Medulla oblongata (tissue), 1 donor: ENCODE results near the gene BICRA.
"Not testable (repeated sequence)": the region's sequence is repeated elsewhere in the genome, so short reads cannot be mapped to it uniquely, and the experiment has no call there.

Source experiments
- DNase-seq: peaks from one replicate; pipeline ENCODE4 v3.0.0-alpha.2; 2015; ENCODE audit errors: extremely low spot score

BICRA gene

DNA sequence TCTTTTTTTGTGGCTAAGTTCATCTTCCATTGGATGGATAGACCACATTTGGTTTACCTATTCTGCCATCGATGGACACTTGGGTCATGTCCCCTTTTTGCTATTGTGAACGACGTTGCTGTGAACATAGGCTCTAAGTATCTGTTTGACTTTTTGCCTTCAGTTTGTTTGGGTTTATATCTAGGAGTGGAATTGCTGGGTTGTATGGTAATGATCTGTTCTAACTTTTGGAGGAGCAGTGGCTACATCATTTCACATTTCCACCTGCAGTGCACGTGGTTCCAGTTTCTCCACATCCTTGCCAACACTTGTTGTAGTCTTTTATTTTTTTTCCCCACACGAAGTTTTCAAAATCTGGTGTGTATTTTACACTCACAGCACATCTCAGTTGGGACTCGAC, 21.7 kb downstream of the BICRA start:
- DNase-seq, result no peak

DNA sequence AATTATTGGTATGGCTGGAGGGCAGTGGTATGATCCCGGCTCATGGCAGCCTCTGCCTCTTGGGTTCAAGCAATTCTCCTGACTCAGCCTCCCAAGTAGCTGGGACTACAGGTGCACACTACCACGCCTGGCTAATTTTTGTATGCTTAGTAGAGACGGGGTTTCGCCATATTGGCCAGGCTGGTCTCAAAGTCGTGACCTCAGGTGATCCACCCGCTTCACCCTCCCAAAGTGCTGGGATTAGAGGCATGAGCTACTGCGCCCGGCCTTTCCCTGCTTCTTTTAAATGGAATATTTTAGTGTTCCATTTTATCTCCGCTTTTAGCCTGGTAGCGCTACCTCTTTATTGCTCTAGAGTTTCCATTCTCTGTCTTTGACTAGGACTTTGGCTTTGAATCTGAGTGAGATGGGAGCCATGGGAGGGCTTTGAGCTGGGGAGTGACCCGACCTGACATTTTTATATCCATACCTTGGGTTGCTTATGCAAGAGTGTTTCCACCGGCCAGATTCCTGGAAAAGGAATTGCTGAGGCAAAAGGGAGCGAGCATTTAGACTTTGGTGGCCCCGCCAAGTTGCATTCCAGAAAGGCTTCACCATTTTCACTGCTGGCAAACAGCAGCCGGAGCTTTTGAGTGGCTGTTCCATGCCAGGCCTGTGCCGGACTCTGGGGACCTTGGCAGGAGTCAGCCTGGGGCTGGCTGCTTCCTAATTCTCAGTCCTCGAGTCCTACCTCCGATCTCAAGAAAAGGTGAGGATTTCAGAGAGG, 22.9 kb downstream of the BICRA start:
- no peak for DNase-seq

DNA sequence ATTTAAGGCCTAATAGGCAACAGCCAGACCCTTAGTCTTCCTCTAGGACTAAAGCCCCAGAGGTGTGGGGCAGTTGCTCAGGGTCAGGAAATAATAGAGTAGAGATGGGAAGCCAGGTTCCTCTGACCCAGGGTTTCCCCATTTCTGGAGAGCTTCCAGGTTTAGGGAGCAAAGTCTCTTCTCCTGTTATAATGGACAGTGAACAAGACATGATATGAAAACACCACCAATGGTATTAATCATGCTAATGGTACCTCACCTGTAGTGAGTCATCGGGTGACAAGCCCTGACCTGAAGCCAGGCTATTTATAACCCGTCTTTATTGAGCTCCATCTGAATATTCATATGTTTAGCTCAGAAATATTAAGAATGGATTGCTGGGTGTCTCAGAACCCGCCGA, 24.6 kb downstream of the BICRA start:
- no peak for DNase-seq

DNA sequence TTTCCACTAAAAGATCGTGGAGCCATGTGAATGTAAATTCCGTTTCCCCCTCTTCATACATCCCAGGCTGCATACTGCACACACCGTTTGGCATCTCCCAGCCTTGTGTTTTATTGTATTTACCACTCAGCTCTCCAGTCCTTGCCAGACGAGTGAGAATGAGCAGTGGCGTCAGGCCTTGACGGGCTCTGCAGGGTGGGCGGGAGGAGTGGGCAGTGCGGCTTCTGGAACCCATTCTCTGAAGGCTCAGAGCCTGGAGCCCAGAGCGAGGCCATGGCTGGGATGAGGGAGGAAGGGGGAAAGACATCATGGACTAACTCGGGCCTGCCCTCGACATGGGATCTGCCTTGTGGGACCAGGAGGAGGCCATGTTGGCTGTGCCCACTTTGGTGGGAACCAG, 25.1 kb downstream of the BICRA start:
- no peak for DNase-seq

DNA sequence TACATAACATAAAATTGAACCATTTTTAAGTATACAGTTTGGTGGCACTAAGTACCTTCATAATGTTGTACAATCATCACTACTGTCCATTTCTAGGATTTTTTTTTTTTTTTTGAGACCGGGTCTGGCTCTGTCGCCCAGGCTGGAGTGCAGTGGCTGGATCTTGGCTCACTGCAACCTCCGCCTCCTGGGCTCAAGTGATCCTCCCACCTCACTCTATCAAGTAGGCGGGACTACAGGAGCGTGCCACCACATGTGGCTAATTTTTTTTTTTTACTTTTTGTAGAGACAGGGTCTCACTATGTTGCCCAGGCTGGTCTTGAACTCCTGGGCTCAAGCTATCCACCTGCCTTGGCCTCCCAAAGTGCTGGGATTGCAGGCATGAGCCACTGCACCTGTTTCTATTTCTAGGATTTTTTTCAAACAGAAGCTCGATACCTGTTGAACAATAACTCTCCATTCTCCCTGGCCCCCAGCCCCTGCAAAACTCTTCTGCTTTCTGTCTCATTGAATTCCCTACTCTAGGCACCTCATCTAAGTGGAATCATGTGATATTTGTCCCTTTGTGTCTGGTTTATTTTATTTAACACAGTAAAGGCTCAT, 26.3 kb downstream of the BICRA start:
- not testable (repeated sequence) for DNase-seq

DNA sequence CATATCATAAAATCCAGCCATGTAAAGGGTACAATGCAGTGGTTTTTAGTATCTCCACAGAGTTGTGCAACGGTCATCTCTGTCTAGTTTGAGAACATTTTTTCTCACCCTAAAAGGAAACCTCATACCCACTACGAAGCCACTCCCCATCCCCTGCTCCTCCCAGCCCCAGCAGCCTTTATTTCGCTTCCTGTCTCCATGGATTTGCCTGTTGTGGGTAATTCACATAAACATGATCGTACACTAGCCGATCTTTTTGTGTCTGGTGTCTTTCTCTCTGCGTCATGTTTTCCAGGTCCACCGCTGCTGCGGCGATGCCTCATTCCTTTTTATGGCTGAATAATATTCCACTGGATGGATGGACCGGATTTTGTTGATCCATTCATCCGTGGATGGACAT, 28.6 kb downstream of the BICRA start:
- DNase-seq, result no peak

DNA sequence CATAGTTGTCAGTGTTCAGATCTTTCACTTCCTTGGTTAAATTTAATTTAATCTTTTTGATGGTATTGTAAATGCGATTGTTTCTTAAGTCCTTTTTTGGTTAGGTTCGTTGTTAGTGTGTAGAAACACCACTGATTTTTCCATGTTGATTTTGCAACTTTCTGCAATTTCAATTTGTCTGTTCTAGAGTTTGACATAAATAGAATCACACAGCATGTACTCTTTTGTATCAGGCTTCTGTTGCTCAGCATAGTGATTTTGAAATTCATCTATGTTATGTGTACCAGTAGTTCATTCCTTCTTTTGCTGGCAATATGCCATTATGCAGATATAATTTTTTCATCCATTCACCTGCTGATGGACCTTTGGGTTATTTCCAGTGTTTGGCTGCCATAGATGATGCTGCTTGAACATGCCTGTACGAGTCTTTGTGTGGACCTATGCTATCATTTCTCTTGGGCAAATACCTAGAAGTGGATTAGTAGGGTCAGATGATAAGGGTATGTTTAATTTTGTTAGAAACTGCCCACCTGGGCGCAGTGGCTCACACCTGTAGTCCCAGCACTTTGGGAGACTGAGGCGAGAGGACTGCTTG, 33.1 kb downstream of the BICRA start:
- no peak for DNase-seq

DNA sequence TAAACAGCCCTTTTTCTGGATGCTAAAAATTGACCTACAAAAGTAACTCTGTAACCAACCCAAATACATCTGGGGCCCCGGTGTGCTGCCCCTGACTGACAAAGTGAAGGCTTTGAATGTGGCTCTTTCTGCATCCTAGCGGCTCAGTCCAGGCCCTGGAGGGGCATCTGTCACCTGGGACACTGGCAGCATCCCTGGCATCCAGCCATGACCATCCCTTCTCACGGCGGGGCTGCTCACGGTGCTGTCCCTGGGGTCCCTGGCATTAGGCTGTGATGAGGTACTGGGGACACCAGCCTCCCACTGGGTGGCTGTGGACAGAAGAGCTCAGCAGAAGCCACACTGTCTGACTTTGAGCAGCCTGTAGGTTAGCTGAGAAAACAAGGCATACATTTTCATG, 34.3 kb downstream of the BICRA start:
- no peak for DNase-seq

DNA sequence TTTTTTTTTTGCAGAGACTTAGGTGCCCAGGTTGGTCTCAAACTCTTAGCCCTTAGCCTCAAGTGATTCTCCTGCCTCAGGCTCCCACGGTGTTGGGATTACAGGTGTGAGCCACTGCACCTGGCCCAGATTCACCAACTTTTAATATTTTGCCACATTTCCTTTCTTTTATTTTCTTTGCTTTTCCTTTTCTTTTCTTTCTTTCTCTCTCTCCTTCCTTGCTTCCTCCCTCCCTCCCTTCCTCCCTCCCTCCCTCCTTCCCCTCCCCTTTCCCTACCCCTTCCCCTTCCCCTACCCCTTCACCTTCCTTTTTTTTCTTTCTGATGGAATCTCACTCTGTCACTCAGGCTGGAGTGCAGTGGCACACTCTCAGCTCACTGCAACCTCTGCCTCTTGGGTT, 35.3 kb downstream of the BICRA start:
- DNase-seq, result no peak

DNA sequence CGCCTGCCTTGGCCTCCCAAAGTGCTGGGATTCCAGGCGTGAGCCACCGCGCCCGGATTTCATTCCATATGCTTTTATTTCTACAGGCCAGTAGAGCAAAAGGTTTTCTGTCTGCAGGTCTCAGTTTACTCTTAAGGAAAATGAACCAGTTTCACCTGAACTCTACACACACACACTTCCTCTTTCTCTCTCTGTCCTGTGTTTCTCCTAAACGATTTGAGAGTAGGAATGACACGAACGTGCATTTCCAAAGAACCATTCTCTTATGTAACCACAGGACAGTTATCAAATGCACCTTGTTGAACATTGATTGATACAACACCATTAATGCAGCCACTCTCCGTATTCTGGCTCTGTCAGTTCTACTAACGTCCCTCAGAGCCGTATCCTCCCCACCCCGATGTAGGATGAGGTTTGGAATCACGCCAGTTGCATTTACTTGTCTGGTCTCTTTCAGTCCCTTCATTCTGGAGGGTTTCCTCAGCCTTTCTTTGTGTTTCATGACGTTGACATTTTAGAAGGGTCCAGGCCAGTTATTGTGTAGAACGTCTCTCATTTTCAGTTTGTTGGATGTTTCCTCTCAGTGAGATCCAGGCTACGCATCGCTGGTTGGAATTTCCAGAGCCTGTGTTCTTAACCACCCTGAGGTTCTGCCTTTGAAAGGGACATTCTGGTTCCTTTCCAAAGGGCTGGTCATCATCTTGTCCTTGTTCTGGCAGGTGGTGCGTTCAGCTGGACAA, 36.0 kb downstream of the BICRA start:
- no peak for DNase-seq

DNA sequence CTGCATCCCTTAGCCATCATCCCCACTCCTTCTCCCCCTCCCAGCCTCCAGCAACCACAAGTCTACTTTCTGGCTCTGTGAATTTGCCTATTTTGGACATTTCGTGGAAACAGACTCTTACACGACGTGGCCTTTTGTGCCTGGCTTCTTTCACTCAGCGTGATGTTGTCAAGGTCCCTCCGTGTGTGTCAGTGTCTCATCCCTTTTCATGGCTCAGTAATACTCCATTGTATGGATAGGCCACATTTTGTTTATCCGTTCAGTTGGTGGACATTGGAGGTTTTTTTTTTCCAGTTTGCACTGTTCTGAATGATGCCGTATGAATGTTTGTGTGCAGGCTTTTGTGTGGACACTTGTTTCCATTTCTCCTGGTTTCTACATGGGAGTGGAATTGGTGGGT, 38.0 kb downstream of the BICRA start:
- no peak for DNase-seq

DNA sequence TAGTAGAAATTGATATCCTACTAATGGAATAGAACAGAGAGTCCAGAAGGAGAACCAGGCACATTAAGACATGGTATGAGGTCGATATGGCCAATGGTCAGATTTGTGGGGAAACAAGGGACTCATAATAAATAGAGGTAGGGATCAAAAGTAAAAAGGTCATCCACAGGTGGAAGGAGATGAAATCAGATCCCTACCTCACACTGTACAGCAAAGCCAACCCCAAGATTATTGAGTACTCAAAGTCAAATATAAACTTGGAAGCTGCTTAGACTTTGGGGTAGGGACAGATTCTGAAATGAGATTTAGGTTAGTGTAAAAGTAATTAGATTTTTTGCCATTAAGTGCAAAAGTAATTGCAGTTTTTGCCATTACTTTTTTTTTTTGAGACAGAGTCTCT, 40.7 kb downstream of the BICRA start:
- DNase-seq, result no peak

DNA sequence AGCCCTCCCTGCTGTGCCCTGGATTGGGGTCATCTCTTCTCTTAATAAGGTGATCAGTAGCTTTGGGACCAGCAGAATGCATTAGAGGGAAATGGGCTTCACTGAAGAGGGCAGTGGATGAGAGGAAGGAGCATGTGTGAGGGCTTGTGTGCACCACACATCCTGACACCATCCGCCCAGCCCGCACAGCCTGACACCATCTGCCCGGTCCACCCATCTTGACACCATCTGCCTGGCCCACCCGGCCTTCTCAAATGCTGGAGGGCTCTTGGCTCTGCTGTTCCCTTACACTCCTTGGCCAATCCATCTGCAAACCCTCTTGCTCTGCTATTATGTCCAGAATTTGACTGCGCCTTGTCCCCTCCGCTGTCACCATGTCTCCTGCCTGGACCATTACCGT, 41.8 kb downstream of the BICRA start:
- no peak for DNase-seq

DNA sequence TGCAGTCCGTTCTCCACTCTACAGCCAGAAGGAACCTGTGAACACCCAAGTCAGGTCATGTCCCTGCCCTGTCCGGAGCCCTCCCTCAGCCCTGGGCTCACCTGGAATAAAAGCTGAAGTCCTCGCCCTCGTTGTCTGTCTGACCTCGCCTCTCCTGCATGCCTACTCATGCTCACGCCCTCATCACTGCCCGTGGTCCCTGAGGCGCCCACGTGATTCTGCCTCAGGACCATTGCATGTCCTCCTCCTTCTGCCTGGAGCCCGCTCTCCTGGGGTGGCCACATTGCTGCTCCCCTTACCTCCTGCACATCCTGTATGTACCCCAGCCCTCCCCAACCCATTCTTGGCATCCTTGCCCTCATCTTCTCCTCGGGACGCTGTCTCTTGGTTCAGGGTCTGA, 42.2 kb downstream of the BICRA start:
- DNase-seq, result no peak

DNA sequence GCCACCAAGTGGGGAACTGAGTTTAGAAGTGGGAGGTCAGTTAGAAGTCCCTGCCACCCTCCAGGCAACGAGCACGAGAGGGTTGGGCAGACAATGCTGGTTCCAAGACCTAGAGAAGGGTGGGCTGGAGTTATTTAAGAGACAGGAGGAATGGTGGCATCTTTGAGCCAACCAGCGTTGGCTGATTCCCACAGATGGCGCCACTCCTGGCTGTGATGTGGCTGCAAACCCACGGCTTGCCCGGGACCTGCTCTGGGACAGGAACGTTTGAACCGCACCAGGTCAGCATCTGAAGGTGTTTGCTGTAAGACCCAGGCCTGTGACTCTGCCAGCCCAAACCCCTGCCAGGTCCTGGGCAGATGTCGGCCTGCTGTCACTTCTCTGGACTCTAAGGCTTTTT, 42.8 kb downstream of the BICRA start:
- DNase-seq, result no peak

DNA sequence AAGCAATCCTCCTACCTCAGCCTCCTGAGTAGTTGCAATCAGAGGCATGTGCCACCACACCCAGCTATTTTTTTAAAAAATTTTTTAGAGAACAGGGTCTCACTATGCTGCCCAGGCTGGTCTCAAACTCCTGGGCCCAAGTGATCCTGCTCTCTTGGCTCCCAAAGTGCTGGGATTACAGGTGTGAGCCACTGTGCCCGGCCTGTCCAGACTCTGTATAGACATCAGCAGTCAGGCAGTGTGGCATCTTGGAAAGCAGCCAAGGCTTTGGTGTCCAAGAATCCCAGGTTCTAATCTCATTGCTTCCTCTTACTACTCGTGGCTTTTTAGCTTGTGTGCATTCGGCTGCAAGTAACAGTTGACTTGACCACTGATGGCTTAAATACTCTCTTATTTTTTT, 43.4 kb downstream of the BICRA start:
- DNase-seq, result no peak

DNA sequence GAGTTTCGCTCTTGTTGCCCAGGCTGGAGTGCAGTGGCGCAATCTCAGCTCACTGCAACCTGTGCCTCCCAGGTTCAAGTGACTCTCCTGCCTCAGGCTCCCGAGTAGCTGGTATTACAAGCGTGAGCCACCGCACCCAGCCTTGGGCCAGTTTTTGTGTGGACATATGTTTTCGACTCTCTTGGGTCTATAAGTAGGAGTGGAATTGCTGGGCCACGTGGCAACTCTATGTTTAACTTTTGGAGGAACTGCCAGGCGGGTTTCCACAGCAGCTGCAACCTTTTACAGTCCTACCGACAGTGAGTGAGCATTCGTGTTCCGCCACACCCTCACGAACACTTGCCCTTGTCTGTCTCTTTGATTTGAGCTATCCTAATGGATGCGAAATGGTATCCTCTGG, 44.9 kb downstream of the BICRA start:
- DNase-seq, result no peak

DNA sequence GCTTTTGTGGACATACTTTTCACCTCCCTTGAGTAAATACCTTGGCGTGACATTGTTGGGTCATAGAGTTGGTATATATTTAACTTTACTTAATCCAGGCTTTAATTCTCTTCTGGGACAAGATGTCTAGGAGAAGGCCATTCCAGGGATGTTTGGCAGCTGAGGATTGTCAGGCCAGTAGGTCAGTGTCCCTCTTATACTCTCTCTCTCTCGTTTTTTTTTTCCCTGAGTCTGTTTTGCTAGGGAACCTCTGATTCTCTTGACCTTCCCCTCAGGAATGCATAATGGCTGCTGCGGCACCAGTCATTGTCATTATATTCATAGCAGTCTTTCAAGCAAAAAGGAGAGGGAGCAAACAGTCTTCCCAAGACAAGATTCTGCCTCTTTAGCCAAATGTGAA, 48.8 kb downstream of the BICRA start:
- DNase-seq, result no peak

DNA sequence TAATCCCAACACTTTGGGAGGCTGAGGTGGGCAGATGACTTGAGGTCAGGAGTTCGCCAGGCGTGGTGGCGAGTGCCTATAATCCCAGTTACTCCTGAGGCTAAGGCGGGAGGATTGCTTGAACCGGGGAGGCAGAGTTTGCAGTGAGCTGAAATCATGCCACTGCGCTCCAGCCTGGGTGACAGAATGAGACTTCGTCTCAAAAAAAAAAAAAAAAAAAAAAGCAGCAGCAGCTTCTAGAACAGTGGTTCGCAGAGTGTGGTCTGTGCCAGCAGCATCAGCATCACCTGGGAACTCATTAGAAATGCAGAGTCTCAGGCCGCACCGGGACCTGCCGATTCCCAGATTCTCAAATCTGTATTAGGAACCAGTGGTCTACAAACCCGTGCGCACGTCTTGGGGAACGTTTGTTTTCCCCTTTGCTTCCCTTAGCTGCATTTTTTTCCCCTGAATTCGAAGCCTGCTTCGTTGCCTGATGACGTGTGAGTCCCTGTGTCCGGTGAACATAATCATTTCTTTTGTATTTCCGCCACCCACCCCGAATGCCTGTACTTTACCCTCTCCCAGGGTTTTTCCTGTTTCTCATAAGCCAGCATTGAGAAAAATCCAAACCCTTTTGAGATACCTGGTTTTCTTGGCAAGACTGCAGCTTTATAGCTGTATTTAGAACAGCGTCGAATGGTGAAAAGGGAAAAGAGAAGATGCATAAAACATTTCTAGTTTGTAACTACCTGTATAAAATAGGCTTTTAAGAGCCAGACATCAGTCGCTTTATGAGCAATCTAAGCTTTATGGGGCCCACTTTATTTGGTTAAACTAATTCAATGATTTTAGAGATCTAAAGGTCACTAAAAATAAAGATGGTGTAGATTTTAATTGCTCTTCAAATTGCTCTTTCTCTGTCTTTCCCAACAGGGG, 49.8 kb downstream of the BICRA start:
- DNase-seq, result peak; percentile 22

DNA sequence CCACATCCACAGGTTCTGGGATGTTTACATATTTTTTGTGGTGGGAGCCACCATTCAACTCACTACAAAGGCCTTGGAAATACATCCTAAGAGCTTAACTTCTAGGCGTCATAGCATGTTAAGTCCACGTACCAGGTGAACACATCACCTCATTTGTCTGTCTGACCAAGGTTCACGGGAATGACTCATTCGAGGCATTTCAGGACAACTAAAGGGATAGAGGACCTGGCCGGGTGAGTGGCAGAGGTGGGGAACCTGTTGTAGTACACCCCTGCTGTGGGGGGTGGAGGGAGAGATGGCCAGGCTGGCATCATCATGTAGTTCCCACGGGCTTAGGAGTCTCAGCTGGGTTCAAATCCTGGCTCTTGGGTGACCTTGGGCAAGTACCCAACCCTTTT, 51.5 kb downstream of the BICRA start:
- DNase-seq, result no peak

DNA sequence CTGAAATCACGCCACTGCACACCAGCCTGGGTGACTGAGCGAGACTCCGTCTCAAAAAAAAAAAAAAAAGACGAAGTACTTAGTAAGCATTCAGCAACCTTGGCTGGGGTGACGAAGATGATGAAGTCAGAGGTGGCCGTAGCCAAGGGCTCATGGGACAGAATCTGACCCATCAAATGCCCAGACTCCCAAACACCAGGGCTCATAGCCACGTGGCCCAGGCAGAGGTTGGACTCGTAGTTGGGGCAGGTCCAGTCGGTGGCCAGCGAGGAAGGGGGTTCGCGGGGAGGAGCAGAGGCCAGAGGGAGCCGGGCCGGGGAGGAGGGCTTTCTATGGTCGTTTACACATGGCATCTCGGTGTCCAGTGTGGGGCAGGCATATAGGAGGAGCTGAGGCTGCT, 52.2 kb downstream of the BICRA start:
- peak; percentile 22 for DNase-seq

DNA sequence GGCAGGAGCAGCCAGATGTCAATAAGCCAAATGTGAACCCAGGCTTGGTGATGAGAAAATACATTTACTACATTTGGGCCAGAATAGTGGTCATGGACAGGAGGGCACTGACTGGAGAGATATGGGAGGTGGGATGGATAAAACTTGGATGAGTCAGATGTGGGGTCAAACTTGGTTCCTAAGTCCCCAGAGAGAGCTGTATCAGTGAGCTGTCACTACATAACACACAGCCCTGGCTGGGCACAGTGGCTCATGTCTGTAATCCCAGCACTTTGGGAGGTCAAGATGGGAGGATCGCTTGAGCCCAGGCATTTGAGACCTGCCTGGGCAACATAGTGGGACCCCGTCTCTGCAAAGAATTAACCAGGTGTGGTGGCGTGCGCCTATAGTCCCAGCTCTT, 52.7 kb downstream of the BICRA start:
- no peak for DNase-seq
